ENCODE data around the gene TTLL11.

DNA sequence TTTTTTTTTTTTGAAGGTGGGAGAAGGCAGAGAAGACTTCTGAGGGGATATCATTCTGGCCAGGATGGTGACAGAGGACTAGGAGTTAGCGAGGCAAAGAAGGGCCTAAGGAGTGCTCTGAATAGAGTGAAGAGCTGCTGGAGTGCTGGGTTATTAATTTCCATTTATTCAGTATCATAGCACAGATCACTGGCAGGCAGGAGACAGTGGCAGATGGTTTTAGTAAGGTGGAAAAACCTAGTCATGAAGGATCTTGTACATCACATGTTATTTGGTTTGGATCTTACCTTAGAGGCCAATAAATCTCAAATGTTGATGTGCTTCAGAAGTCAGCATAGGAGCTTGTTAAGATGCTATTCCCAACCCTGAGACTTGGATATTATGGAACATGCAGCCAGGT lies 165.5 kb downstream of the TTLL11 start:
- TF ChIP-seq, protein P1, sequence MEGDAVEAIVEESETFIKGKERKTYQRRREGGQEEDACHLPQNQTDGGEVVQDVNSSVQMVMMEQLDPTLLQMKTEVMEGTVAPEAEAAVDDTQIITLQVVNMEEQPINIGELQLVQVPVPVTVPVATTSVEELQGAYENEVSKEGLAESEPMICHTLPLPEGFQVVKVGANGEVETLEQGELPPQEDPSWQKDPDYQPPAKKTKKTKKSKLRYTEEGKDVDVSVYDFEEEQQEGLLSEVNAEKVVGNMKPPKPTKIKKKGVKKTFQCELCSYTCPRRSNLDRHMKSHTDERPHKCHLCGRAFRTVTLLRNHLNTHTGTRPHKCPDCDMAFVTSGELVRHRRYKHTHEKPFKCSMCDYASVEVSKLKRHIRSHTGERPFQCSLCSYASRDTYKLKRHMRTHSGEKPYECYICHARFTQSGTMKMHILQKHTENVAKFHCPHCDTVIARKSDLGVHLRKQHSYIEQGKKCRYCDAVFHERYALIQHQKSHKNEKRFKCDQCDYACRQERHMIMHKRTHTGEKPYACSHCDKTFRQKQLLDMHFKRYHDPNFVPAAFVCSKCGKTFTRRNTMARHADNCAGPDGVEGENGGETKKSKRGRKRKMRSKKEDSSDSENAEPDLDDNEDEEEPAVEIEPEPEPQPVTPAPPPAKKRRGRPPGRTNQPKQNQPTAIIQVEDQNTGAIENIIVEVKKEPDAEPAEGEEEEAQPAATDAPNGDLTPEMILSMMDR (IDR thresholded peaks at IDR 0.05; ENCODE audit: poor library complexity), result no peak
- TF ChIP-seq EZH2 (IDR thresholded peaks at IDR 0.05; ENCODE audit: borderline replicate concordance) (no peak), EZH2phosphoT487 (IDR thresholded peaks at IDR 0.05; ENCODE audit: low read depth, severe bottlenecking, unreplicated experiment) (no peak)

Measured in hepatocyte (in vitro differentiated cells).